ENCODE results near the gene DGUOK.

DNA sequence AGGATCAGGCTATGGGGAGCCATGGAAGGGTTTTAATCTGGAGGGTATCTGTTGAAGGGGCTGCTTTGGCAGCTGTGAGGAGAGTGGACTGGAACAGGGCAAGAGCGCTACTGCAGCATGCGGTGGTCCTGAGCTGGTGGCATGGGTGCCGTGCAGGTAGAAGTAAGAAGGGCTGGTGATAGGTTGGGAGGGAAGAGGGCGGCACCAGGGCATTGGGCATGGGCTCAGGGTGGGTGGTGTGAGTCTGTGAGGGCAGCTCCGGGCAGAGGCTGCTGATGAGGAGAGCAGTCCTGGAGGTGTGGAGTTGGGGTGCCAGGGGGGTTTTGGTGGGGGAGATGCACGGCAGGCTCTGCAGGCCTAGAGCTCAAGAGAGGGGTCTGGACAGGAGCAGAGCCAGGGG is 31.8 kb upstream of the DGUOK start:
- TF ChIP-seq RAD21 (IDR thresholded peaks at IDR 0.05; ENCODE audit: low read length) (no peak), POLR2A (IDR thresholded peaks at IDR 0.05; ENCODE audit: low read depth, low read length) (no peak)

Measured in IMR-90 (cell line).